Measurements from ENCODE around the gene PRICKLE2.

GRCh38 chr3:64057231-64057630, 168.0 kb downstream of the PRICKLE2 start:
- TF ChIP-seq CTCF (IDR thresholded peaks at IDR 0.05) (no peak), POLR2A (IDR thresholded peaks at IDR 0.05) (no peak)
